Stimulated activated CD4-positive, alpha-beta T cell treated with anti-CD3 and anti-CD28 coated beads, Interleukin-4, amount 100 ng/mL, for 48 hours (primary cell): ENCODE data around the gene TMEM238.
"Not testable (repeated sequence)": the region's sequence is repeated elsewhere in the genome, so short reads cannot be mapped to it uniquely, and the experiment has no call there.

Experiments used
- DNase-seq, 2 donors: peaks; one replicate each; pipeline ENCODE4 v3.0.0-alpha.2; 2020; ENCODE audit warnings: low read depth in 2 of 2

TMEM238 gene

GRCh38 chr19:55401390-55401789 is 17.3 kb upstream of the TMEM238 start:
- DNase-seq: not testable (repeated sequence)

GRCh38 chr19:55400281-55401087 is 16.4 kb upstream of the TMEM238 start:
- no peak for DNase-seq

- no peak for DNase-seq
Measured at GRCh38 chr19:55398200-55398925, 14.3 kb upstream of the TMEM238 start.

GRCh38 chr19:55392820-55393761 is 9.0 kb upstream of the TMEM238 start:
- no peak for DNase-seq

- no peak for DNase-seq
Measured at GRCh38 chr19:55391702-55392615, 7.9 kb upstream of the TMEM238 start.

- DNase-seq: no peak
Measured at GRCh38 chr19:55391191-55391670, 7.1 kb upstream of the TMEM238 start.

- no peak for DNase-seq
Measured at GRCh38 chr19:55390461-55390880, 6.4 kb upstream of the TMEM238 start.

GRCh38 chr19:55389386-55390317 is 5.6 kb upstream of the TMEM238 start:
- DNase-seq: no peak

GRCh38 chr19:55387736-55388497 is 3.8 kb upstream of the TMEM238 start:
- DNase-seq: no peak

- DNase-seq: peak in 1 of 2 donors; percentile 38
Measured at GRCh38 chr19:55386493-55386971, 2.4 kb upstream of the TMEM238 start.

GRCh38 chr19:55385724-55386492 is 1.8 kb upstream of the TMEM238 start, which contains the start of gene RPL28:
Gene RPL28 (plus strand): TSS chr19:55385932. CDS start chr19:55386358, 426 bp downstream.
- DNase-seq: peak; percentile 95 to 98

GRCh38 chr19:55384920-55385723 is 1.0 kb upstream of the TMEM238 start:
- peak; percentile 95 to 96 for DNase-seq

- DNase-seq: peak in 1 of 2 donors; percentile 48
Measured at GRCh38 chr19:55383279-55384130, 587 bp downstream of the TMEM238 start.

- no peak for DNase-seq
Measured at GRCh38 chr19:55382522-55383054, 1.5 kb downstream of the TMEM238 start.

- DNase-seq: no peak
Measured at GRCh38 chr19:55382013-55382412, 2.1 kb downstream of the TMEM238 start.

- no peak for DNase-seq
Measured at GRCh38 chr19:55379174-55379573, 4.9 kb downstream of the TMEM238 start.
